A204.1 (cell line): ENCODE data around the gene POLG.
A peak's percentile ranks its signal among the peaks of the same experiment; 100 is the strongest.

Experiments
- FAIRE-seq: peaks from 2 replicates; lab custom pipeline; 2012; peaks lifted over from hg19 to GRCh38; lab: Jason Lieb, UNC

The POLG gene

GRCh38 chr15:89334510-89335297, at the start of gene POLG:
TSS of gene POLG (minus strand) at chr15:89334824. CDS start at chr15:89333754, 1,070 bp downstream.
- peak; percentile 96 for FAIRE-seq

- FAIRE-seq: no peak
Observed at GRCh38 chr15:89384176-89384604, 49.6 kb upstream of the POLG start.

DNA sequence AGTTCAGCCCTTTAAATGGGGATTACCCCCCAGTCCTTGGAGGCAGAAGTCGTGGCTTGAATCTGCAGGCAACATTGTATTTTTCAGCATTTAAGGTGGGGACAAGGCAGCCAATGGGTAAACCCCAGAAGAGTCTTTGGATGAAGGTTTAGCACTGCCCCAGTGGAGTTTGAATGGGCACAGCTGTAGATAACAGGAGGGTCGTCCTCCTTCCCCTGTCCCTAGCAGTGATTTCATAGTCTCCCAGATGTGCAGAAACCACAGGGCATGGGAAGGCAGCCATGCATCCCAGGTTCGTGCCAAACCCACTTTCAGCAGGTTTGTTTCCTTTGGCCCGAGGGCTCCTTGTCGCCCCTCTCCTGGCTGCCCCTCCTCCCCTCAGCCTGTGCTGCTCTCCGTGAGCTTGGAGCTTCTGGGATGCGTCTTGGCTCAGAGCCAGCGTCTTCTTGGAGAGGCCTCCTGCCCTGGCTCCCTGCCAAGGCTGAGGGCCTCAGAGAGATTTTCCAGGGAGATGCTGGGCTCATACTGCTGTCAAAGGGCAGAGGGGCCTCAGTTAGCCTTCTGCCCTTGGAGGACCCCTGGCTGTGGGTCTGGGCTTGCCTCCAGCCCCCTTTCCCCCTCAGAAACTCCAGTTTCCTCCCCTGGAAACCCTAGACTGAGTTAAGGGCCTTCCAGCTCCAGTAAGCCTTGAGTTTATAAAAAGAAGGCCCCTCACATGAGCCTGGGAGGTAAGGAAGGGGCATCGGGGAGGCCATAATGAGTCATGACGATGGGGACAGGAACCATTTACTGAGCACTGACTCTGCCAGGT, 48.9 kb upstream of the POLG start:
- no peak for FAIRE-seq

DNA sequence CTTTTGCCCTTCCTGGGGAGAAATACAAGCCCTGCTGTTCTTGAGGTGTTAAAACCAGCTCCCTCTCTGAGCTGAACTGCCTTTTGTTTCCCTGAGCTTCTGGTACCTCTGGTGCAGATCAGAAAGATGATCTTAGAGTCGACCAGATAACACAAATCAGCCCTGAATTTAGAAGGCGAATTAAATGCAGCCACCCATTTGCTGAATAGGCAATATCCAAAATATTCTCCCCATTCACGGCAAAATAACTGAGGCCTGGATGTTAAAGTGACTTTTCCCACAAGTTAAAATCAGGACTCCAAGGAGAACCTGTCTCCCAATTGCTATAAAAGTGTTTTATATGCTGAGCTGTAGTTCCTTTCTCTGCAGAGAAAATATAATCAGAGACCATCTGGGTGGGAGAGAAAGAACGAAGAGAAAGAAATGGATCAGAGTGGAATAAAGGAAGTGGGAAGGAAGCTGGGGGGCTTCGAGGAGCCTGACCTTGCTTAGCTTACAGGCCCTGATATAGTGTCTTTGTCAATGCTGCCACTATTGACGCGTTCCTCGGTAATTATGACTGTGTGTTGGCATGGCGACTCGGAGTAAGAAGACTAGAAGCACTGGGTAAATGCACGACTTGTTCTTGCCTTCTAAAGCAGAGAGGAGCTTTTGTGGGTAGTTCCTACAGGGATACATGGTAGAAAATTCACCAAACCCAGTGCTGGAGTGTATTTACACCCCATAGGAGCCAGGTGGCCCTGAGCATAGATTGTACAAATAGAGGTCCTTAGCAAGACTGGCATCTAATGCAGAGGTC, 47.5 kb upstream of the POLG start:
- FAIRE-seq: no peak

- FAIRE-seq: no peak
Observed at GRCh38 chr15:89381331-89381730, 46.7 kb upstream of the POLG start.

DNA sequence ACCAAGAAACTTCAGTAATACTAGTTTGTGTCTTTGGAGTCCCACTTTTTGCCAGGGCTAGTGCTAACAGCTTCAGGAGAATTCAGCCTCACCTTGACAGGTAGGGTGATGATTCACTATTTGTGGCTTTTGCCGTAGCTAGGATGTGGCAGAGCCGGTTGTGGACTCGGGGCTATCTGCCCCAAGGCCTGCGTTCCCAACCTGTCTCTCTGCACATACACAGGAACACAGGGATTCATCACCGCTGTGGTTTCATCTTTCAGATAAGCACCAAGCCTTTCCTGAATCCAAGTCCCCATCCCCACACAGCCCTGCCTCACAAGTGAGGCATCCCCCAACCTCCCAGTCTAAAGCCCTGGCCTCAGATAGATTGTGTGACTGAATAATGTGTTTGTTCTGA, 45.2 kb upstream of the POLG start:
- no peak for FAIRE-seq

GRCh38 chr15:89379251-89379695, 44.6 kb upstream of the POLG start:
- no peak for FAIRE-seq

- FAIRE-seq: no peak
Observed at GRCh38 chr15:89378296-89379151, 43.9 kb upstream of the POLG start.

GRCh38 chr15:89377842-89378295, 43.2 kb upstream of the POLG start:
- no peak for FAIRE-seq

GRCh38 chr15:89377024-89377841, 42.6 kb upstream of the POLG start:
- FAIRE-seq: no peak

DNA sequence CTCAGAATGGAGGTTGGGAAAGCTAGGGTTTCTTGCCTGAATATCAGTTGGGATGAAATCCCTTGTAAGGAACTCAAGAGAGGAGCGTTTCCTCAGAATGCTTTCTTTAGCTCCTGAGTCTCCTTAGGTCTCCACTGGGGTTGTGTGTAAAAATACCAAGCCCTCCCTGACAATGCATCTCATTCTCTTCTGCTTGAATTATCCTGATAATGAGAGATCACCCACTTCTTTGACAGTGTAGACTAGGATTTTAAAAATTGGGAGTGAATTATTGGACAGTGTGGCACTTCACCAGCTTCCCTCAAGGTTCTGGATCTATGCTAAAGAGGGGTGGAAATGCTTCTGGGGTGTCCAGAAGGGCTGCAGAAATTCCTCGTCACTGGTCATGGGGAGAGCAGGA, 41.8 kb upstream of the POLG start:
- no peak for FAIRE-seq

DNA sequence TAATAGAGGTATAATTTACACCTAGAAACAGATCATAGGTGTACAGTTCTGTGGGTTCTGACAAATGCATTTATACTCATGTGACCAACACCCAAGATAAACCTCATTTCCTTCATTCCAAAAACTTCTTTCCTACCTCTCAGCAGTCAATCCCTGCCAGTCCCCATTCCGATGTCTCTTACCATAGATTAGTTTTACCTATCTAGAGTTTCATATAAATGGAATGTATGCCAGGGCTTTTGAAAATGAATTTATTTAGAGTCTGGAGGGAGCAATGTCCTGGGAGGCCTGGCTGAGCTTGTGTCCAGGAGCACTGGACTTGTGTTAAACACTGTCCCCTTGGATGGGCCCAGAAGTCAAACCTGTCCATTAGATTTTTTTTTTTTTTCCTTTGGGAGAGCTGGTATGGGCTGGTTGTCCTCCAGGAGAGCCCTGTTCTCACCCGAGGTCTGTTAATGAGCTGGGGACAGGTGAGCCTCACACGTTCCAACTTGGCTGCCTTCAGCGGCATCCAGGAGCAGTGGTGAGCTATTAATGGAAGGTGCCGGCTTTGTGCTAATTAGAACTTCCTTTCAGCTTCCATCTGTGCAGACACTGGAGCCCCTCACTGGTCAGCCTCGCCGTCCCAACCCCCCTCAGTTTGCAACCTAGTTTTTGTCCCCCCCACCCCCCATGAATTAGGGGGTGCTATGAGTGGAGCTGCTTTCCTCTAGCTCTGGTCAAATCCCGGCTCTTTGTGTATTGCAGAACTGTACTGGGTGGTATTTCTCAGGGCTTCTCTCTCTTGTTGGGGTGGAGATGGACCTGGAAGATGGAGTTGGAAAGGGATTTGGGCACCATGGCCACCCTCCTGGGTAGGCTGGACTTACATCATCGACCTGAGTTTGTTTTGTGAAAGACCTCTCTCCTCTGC, 40.7 kb upstream of the POLG start:
- no peak for FAIRE-seq

GRCh38 chr15:89374086-89374981, 39.7 kb upstream of the POLG start:
- FAIRE-seq: no peak

DNA sequence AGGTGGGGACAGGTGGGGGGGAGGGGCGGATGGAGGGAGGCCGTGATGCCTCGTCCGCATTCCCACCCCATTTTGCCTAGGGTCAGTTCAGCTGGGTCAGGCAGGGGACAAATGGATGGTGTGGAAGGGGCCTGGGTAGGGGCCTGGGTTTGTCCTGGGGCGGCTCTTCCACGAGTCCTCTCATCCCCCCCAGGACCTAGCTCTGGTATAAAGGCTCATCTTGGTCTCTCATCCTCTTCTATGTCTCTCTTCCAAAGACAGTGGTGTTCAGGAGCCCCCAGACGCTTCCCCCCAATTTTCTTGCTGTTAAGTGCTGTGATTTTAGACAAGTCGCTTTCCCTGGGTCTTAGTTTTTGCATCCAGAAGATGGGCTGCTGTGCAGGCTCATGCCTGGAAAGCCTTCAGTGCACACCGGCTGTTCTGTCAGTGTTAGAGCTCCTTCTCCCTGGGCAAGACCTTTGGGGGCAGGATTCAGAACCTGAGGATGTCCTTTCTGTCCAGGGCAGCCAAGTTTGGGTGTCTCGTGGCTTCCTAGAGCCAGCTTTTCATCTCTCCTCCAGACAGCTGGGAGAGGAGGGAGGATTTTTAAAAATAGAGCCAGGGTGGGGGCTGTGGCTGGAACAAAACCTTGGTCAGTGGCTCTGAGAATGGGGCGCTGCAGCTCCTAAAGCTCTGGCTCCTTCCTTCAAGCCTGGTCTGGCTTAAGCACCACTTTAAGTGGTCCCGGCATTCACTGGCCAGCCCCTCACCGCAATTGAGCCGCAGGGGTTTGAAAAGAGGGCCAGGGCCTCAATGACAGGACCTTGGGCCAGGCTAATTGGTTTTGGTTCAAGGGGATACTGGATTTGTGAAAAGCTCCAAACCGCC, 37.7 kb upstream of the POLG start:
- no peak for FAIRE-seq

- FAIRE-seq: no peak
Observed at GRCh38 chr15:89371228-89372044, 36.8 kb upstream of the POLG start.

- no peak for FAIRE-seq
Observed at GRCh38 chr15:89370978-89371227, 36.3 kb upstream of the POLG start.
